Activated naive CD4-positive, alpha-beta T cell treated with anti-CD3 and anti-CD28 coated beads, Interleukin-2, amount 10 ng/mL, durations not matched to agents 7 days and 5 days (primary cell): Measurements from ENCODE around the gene CTBP2.

Experiments
- CTCF ChIA-PET: fragments of 350-600 bp; sonication (Branson Sonifier 250); formaldehyde crosslinking; loops from one replicate; lab custom pipeline; 2021; ENCODE audit warnings: antibody characterized with exemption; lab: Charles Lee
- DNase-seq: peaks from one replicate; pipeline ENCODE4 v3.0.0-alpha.2; 2020
- H3K27ac Mint-ChIP-seq: one replicate; pipeline ENCODE4 v1.8.0; 2021; ENCODE audit warnings: mild to moderate bottlenecking, moderate library complexity, mixed read lengths
- H3K27me3 Mint-ChIP-seq: one replicate; pipeline ENCODE4 v1.8.0; 2021; ENCODE audit warnings: mild to moderate bottlenecking, mixed read lengths
- H3K36me3 Mint-ChIP-seq: one replicate; pipeline ENCODE4 v1.8.0; 2021; ENCODE audit warnings: mixed read lengths
- H3K4me1 Mint-ChIP-seq: one replicate; pipeline ENCODE4 v1.8.0; 2021; ENCODE audit warnings: mixed read lengths
- H3K4me3 Mint-ChIP-seq: one replicate; pipeline ENCODE4 v1.8.0; 2021; ENCODE audit warnings: mild to moderate bottlenecking, moderate library complexity, mixed read lengths
- H3K9me3 Mint-ChIP-seq: one replicate; pipeline ENCODE4 v1.8.0; 2021; ENCODE audit warnings: mixed read lengths

The CTBP2 gene

DNA sequence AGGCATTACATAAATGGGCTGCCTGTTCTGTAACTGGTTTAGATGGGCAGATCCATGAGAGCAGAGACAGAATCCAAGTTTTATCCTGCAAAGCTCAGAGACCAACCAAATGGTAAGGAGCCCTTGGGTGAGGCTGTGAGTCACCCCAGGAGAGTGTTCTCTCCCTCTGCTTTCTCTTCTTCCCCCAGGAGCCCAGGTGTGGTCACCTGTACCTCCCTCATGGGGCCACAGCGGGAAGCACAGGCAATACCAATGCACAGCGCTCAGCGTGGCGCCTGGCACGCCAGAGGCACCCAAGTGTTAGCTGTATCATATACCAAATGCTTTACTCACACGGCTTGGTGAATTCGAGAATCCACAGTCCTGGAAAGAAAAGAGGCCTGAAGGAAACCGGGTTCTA is 39.4 kb downstream of the CTBP2 start:
- Mint-ChIP-seq H3K9me3 (no peaks in the 10 kb centered on the region), H3K36me3 (no peaks in the 10 kb centered on the region), H3K27me3 (peaks cover 3% of the 10 kb centered on the region), H3K4me1 (no peaks in the 10 kb centered on the region), H3K27ac (no peak overlapping the region), H3K4me3 (no peak overlapping the region)
- CTCF ChIA-PET: no interaction called here
- no peak for DNase-seq

DNA sequence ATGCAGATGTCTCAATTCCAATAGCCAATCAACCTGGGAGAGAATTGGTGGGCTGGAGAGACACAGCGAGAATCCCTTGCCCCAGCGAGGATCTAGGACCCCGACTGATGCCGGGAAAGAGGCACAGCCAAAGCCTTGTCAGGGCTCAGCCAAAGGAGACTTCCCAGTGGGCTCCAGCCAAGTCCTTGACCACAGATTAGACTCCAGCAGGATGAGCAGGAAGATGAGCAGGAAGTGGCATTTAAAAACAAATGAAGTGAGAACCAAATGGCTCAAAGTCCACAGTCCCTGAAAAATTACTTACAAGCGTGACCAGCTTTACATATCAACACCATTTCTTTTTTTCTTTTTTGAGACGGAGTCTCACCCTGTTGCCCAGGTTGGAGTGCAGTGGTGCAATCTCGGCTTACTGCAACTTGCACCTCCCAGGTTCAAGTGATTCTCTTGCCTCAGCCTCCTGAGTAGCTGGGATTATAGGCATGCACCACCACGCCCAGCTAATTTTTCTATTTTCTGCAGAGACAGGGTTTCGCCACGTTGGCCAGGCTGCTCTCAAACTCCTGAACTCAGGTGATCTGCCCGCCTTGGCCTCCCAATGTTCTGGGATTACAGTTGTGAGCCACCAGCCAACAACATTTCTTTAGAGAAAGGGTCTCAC is 40.2 kb downstream of the CTBP2 start:
- Mint-ChIP-seq H3K27ac (no peak overlapping the region), H3K36me3 (no peaks in the 10 kb centered on the region), H3K27me3 (peaks cover 3% of the 10 kb centered on the region), H3K9me3 (no peaks in the 10 kb centered on the region), H3K4me1 (no peaks in the 10 kb centered on the region), H3K4me3 (no peak overlapping the region)
- CTCF ChIA-PET: no interaction called here
- DNase-seq: no peak

DNA sequence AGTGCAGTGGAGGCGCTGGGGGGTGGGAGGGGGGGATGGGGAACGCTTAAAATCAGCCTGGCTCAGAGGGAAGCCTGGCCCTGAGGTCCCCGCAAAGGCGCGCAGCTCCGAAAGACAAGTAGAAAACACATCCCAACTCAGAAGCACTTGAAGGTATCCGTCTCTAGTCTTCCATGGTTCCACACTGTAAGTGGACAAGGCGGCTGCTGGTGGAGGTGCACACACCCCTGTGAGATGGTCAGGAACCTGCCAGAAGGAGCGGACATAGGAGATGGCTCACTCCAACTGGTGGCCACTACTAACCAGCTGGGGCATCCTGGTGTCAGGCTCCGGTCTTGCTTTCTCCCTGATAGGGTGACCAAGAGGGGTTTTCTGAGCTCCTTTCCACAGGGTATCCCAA is 41.7 kb downstream of the CTBP2 start:
- Mint-ChIP-seq H3K9me3 (no peaks in the 10 kb centered on the region), H3K4me3 (no peak overlapping the region), H3K4me1 (no peaks in the 10 kb centered on the region), H3K36me3 (no peaks in the 10 kb centered on the region), H3K27ac (no peak overlapping the region), H3K27me3 (peaks cover 3% of the 10 kb centered on the region)
- no peak for DNase-seq
- CTCF ChIA-PET: no interaction called here

DNA sequence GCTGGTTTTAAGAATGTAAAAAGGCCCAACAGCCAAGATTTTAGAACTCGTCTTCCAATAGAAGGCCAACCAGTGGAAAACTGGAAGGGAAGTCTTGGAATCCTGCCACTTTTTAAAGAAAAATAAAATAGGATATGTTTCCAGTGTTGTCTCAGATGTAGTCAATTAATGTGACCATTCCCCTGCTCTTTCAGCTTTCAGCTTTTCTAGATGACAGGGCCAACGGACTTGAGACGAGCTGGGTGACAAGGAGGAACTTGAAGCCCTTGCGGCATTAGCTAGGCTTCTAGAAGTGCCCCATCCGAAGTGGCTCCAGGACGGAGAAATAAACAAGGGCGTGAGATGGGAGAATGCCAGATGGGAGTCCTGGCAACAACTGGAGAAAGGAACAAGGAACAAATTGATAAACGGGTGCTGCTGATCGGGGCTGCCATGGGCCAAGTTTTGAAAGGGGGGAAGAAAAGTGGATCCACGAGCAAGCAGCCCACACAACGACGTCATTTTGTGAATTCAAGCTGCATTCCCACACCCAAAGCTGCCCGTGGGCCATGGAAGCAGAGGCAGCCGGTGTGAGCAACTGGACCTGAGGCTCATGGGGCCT is 42.3 kb downstream of the CTBP2 start:
- Mint-ChIP-seq H3K4me3 (no peak overlapping the region), H3K4me1 (no peaks in the 10 kb centered on the region), H3K27ac (no peak overlapping the region), H3K9me3 (no peaks in the 10 kb centered on the region), H3K27me3 (peaks cover 3% of the 10 kb centered on the region), H3K36me3 (no peaks in the 10 kb centered on the region)
- CTCF ChIA-PET: no interaction called here
- DNase-seq: no peak

DNA sequence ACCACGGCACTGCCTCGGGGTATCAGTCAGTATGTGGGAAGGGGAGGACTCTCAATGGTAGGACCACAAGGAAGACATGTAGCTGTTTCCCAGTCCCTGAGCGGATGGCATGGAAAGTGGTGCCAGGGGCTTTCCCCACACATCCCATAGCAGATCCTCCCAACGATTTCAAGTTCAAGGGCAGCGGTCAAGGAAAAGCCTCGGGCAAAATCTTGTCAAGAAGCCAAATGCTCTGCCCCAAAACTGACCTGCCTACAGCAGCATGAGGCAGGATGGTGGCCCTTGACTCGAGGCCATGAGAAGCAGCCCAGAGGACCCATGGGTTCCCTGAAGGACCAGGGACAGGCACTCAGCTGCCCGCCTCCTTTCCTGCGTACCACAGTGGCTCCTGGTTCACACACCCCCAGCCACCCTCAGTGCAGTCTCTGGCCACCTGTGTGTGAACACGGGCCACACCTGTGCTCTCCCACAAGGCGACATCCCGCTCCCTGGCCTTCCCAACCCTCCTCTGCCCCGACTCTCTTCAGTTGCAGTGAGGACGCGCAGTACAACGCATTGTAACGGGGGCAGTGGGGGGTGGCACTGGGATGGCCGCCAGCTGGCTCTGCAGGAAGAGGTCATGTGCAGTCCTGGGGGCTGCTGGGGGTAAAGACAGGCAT is 43.6 kb downstream of the CTBP2 start:
- Mint-ChIP-seq H3K27me3 (peaks cover 3% of the 10 kb centered on the region), H3K27ac (no peak overlapping the region), H3K9me3 (no peaks in the 10 kb centered on the region), H3K4me3 (no peak overlapping the region), H3K36me3 (no peaks in the 10 kb centered on the region), H3K4me1 (no peaks in the 10 kb centered on the region)
- CTCF ChIA-PET: no interaction called here
- no peak for DNase-seq

DNA sequence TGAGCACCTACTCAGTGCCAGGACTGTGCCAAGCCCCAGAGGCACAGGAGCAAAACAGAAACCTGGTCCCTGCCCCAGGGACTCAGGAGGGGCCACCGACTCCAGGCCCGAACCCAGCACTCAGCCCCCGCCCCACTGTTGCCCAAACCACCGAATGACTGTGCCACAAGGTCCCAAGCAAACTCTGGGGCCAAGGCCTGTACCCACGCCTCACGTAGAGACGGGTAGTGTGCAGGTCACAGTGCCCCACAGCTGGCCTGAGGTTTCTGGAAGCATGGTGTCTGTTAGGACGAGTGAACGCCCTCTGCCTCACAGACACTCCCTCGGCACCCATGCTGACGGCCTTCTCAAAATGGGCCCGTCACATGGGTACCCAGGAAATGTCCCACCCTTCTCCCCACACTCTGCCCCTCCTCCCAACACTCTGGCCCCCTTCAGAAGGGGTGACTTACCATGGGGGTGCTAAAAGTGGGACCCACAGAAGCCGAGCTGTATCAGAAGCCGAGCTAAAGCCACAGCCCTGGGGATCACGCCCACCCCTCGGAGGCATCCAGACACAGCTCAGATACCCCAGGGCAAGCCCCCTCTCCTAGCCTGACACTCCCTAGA is 44.2 kb downstream of the CTBP2 start:
- CTCF ChIA-PET: no interaction called here
- no peaks in the 10 kb centered on the region for H3K4me1 Mint-ChIP-seq
- DNase-seq: no peak
- peaks cover 3% of the 10 kb centered on the region for H3K27me3 Mint-ChIP-seq
- H3K9me3 Mint-ChIP-seq: no peaks in the 10 kb centered on the region
- H3K4me3 Mint-ChIP-seq: no peak overlapping the region
- H3K36me3 Mint-ChIP-seq: no peaks in the 10 kb centered on the region
- H3K27ac Mint-ChIP-seq: no peak overlapping the region

DNA sequence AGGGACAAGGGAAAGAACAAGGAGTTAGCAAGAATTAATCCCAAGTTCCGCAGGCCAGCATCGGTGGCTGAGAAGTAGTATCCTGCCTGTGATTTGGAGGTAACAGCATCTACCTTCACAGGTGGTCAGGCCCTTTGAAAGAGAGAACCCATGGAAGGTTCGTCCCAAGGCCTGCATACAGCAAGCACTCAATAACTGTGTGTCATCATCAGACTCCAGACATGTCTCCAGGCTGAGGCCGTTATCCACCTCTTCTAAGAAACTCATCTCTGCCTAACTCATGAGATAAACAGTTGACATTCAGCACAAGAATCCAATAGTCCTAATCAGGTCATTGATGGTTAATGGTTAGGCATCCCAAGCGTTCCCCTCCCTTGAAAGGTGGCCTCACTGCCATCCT is 45.0 kb downstream of the CTBP2 start:
- Mint-ChIP-seq H3K4me3 (no peak overlapping the region), H3K27ac (no peak overlapping the region), H3K36me3 (no peaks in the 10 kb centered on the region), H3K4me1 (no peaks in the 10 kb centered on the region), H3K9me3 (no peaks in the 10 kb centered on the region), H3K27me3 (peaks cover 3% of the 10 kb centered on the region)
- DNase-seq: no peak
- CTCF ChIA-PET: no interaction called here

DNA sequence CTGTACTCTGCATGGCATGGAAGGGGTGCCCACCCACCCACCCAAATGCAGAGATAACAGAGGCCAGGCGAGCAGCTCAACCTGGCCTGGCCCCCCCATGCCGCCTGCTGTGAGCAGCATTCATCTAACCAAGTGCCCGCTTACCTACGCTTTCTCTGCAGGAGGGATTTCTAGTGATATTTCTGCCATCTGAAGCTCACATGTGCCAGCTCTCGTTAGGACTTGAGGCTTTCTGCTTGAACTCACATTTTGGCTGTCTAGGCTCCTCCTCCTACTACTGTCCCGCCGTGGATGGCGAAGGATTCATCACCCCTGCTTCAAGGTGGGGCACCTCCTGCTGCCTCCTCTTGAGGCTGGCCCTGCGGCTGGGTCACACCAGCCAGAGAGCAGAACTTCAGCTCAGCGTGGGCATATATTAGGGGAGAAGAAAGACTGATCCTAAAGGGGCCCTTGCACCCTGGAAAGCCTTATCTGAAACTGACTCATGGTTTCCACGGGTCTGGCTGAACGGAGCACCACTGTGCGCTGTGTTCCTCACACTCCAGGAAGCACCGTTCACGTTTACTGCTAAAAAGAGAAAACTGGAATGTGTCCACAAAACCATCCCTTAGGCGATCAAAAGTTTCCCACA is 45.5 kb downstream of the CTBP2 start:
- CTCF ChIA-PET: no interaction called here
- DNase-seq: no peak
- Mint-ChIP-seq H3K36me3 (no peaks in the 10 kb centered on the region), H3K4me3 (no peak overlapping the region), H3K4me1 (no peaks in the 10 kb centered on the region), H3K27ac (no peak overlapping the region), H3K27me3 (peaks cover 1% of the 10 kb centered on the region), H3K9me3 (no peaks in the 10 kb centered on the region)

DNA sequence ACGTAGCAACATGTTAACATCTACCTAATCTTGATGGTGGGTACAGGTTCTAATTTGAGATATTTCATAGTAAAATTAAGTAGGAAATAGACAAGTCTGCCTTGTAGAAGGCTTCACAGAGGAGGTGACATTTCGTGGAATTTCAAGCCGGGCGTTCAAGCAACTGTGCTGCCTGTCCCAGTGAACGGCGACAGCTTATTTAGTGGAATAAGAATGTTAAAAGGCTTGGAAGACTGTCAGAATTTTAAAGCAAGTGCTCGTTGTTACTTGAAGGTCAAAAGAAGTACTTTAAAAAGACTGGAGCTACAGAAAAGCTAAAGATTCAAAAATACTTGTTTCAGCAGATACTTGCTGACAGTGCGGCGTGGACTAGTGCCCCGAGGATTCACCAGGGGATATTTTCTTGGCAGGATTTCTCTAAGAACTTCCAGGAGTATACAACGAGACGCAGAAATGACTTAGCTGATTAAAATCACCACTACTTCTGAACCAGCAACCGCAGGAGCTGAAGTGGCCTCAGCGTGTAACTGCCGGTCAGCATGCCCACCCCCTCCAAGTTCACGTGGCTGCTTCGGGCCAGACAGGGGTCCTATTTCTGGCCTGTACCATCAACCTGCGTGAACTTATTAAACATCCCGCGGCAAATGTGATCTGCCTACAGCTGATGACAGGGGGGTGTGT is 46.5 kb downstream of the CTBP2 start:
- CTCF ChIA-PET: no interaction called here
- no peak overlapping the region for H3K4me3 Mint-ChIP-seq
- no peak overlapping the region for H3K27ac Mint-ChIP-seq
- no peaks in the 10 kb centered on the region for H3K4me1 Mint-ChIP-seq
- H3K27me3 Mint-ChIP-seq: no peaks in the 10 kb centered on the region
- H3K9me3 Mint-ChIP-seq: no peaks in the 10 kb centered on the region
- no peak for DNase-seq
- H3K36me3 Mint-ChIP-seq: no peaks in the 10 kb centered on the region

DNA sequence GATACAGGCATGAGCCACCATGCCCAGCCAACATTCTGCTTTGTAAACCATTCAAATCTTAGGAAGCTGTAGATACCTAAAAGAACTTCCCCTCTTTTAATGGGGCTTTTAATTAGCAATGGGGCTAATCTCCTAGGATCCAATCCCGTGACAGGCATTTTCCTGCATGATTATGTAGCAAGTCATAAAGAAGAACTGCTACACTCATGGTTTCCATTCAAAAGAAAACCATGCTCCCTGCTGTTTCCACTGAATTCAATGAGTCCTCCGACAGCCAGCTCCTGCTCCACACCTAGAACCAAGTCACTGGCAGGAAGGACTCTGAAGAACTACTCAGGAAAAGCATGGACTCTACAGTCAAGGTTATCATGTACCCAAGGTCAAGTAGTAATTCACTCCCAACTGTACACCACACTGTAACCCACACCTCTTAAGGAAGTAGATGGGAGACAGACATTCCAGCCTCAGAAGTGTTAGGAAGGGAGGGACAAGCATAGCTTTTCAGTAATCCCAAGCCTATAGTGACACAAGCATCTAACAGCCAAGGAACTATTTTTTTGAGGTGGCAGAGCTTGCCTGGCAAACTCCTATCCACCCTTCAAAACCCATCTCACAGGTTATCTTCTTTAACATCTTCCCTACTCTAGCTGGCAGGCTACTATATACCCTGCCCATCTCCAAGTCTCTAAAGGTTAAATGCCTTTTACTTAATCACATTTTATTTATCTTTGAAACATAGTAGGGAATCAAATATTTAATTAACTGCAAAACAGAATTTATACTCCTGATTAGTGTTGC is 47.5 kb downstream of the CTBP2 start:
- no peaks in the 10 kb centered on the region for H3K4me1 Mint-ChIP-seq
- no peaks in the 10 kb centered on the region for H3K9me3 Mint-ChIP-seq
- no peaks in the 10 kb centered on the region for H3K27me3 Mint-ChIP-seq
- no peaks in the 10 kb centered on the region for H3K36me3 Mint-ChIP-seq
- CTCF ChIA-PET: no interaction called here
- no peak overlapping the region for H3K4me3 Mint-ChIP-seq
- no peak for DNase-seq
- no peak overlapping the region for H3K27ac Mint-ChIP-seq

DNA sequence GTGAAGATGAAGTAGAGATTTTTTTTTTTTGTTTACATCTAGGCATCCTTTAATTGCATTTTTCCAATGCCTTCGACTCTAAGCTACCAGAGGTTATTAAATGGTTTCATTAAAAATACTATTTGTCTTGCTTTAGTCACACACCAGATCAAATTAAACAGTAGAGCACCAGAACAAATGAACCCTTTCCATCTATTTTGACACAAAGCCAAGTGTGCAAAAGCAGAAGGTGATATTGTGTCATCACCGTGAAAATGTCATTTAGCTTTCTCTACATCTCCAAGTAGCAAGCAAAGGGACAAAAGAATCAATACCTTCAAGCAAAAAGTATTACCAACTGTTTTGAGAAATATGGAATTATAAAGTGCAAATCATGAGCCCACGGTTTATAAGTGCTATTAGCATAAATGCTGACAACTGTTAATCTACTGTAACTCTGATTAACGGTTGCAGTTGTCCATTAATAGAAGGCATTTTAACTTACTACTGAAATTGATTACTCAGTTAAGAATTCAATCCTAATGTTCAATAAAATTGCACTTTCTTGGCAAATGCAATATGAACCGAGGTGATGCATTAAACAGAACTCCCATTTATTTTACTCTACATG is 49.1 kb downstream of the CTBP2 start:
- H3K36me3 Mint-ChIP-seq: no peaks in the 10 kb centered on the region
- H3K27ac Mint-ChIP-seq: no peak overlapping the region
- no peak overlapping the region for H3K4me3 Mint-ChIP-seq
- H3K27me3 Mint-ChIP-seq: no peaks in the 10 kb centered on the region
- H3K4me1 Mint-ChIP-seq: no peaks in the 10 kb centered on the region
- no peak for DNase-seq
- CTCF ChIA-PET: no interaction called here
- H3K9me3 Mint-ChIP-seq: no peaks in the 10 kb centered on the region

DNA sequence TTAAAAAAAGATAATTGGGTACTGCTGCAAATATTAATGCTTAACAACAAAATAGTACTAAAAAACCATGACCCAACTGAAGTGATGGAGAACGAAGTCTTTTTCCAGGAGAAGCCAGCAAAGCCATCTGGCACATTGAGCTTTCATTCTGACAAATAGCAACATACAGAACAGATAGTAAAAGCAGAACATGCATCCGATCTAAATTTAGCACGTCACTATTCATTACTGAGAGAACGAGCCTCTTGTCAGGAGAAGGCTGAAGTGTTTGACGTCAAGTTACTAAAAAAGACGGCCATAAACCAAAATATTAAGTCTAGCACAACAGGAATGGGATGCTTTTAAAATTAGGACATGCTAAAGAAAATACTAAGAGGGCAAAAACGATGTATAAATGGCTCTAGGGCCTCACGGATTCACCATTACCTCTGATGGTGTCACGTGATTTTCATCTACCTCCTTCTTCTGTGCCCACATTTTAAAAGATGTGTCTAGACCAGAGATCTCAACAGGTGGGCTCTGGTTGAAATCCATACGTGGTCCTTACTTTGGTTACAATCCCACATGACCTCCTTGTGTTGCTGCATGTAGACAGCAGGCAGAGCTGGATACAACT is 52.3 kb downstream of the CTBP2 start:
- CTCF ChIA-PET: no interaction called here
- no peaks in the 10 kb centered on the region for H3K9me3 Mint-ChIP-seq
- H3K27me3 Mint-ChIP-seq: no peaks in the 10 kb centered on the region
- no peaks in the 10 kb centered on the region for H3K4me1 Mint-ChIP-seq
- no peak overlapping the region for H3K27ac Mint-ChIP-seq
- no peak overlapping the region for H3K4me3 Mint-ChIP-seq
- no peak for DNase-seq
- no peaks in the 10 kb centered on the region for H3K36me3 Mint-ChIP-seq
